IMR-90 (cell line): ENCODE measurements around the gene TAGLN3. TPM values are rescaled to one million over a fixed set of nuclear protein-coding genes. Genes with fewer than 3 reads are reported as not detected.

Source experiments
- ATAC-seq: fragments of 200-7000 bp; cut with Tn5 transposase; 2 replicates; pipeline ENCODE4 v1.9.1; 2020; ENCODE audit warnings: low read depth, mild to moderate bottlenecking, moderate library complexity
- BruUV-seq: library from RNA; stranded (reverse); fragments of 400-500 nt; replicated peaks from 2 replicates; lab custom pipeline; 2021; lab: Mats Ljungman, UMichigan
- CTCF ChIA-PET: fragments of 300-600 bp; formaldehyde crosslinking; extraction: SDS; loops from one replicate; lab custom pipeline; 2021; ENCODE audit warnings: antibody characterized with exemption; lab: Yijun Ruan, JAX
- POLR2A ChIA-PET: fragments of 300-600 bp; sonication (Branson Sonifier 250); formaldehyde crosslinking; loops from one replicate; lab custom pipeline; 2022; ENCODE audit warnings: antibody characterized with exemption; ENCODE audit not compliant: unreplicated experiment; lab: Charles Lee
- DNase-seq: peaks from one replicate; pipeline ENCODE4 v3.0.0; 2013
- H2AFZ ChIP-seq: replicated peaks from 2 replicates; pipeline ENCODE3; 2013; ENCODE audit warnings: low read length, mild to moderate bottlenecking; ENCODE audit not compliant: poor library complexity
- H2AK5ac ChIP-seq: 2 replicates; pipeline ENCODE4 v1.6.1; 2013; ENCODE audit warnings: low read depth, low read length, inconsistent platforms
- H2AK9ac ChIP-seq: replicated peaks from 2 replicates; pipeline ENCODE3; 2013; ENCODE audit warnings: mild to moderate bottlenecking, low read depth, low read length, moderate library complexity; ENCODE audit not compliant: poor library complexity
- H2BK120ac ChIP-seq: 2 replicates; pipeline ENCODE4 v1.6.1; 2013; ENCODE audit warnings: low read depth, low read length, inconsistent platforms
- H2BK15ac ChIP-seq: 3 replicates; pipeline ENCODE4 v1.6.1; 2013; ENCODE audit warnings: low read depth, low read length, inconsistent platforms
- H2BK20ac ChIP-seq: 2 replicates; pipeline ENCODE4 v1.6.1; 2013; ENCODE audit warnings: low read depth, mild to moderate bottlenecking, inconsistent platforms, low read length, moderate library complexity
- H2BK5ac ChIP-seq: 2 replicates; pipeline ENCODE4 v1.6.1; 2013; ENCODE audit warnings: mild to moderate bottlenecking, low read depth, low read length, inconsistent platforms; ENCODE audit not compliant: poor library complexity, severe bottlenecking
- H3K14ac ChIP-seq: replicated peaks from 2 replicates; pipeline ENCODE4 v1.6.1; 2013; ENCODE audit warnings: low read depth, low read length, inconsistent platforms
- H3K18ac ChIP-seq: 2 replicates; pipeline ENCODE4 v1.6.1; 2013; ENCODE audit warnings: low read depth, low read length, control low read depth
- H3K23ac ChIP-seq: 2 replicates; pipeline ENCODE4 v1.6.1; 2013; ENCODE audit warnings: low read depth, low read length, inconsistent platforms
- H3K27ac ChIP-seq: 2 replicates; pipeline ENCODE4 v1.5.1; 2013; ENCODE audit warnings: mild to moderate bottlenecking, control low read depth, low read length; ENCODE audit not compliant: insufficient read depth
- H3K27me3 ChIP-seq: 2 replicates; pipeline ENCODE4 v1.6.1; 2013; ENCODE audit warnings: low read length; ENCODE audit not compliant: control insufficient read depth, insufficient read depth
- H3K36me3 ChIP-seq: 2 replicates; pipeline ENCODE4 v1.6.1; 2013; ENCODE audit warnings: low read length, mixed read lengths; ENCODE audit not compliant: control insufficient read depth, insufficient read depth
- H3K4ac ChIP-seq: 2 replicates; pipeline ENCODE4 v1.6.1; 2013; ENCODE audit warnings: low read depth, low read length, inconsistent platforms
- H3K4me1 ChIP-seq: 2 replicates; pipeline ENCODE4 v1.6.1; 2013; ENCODE audit warnings: low read length, mixed read lengths; ENCODE audit not compliant: control insufficient read depth, insufficient read depth
- H3K4me2 ChIP-seq: 2 replicates; pipeline ENCODE4 v1.6.1; 2013; ENCODE audit warnings: low read depth, mild to moderate bottlenecking, control low read depth, low read length, moderate library complexity
- H3K4me3 ChIP-seq: 2 replicates; pipeline ENCODE4 v1.5.1; 2013; ENCODE audit warnings: low read depth, mild to moderate bottlenecking, control low read depth, low read length, moderate library complexity; ENCODE audit not compliant: insufficient read depth
- H3K56ac ChIP-seq: 2 replicates; pipeline ENCODE4 v1.6.1; 2013; ENCODE audit warnings: low read length, inconsistent platforms; ENCODE audit not compliant: insufficient read depth; ENCODE audit errors: extremely low read depth
- H3K79me1 ChIP-seq, 2 experiments: 2 replicates each; pipeline ENCODE4 v1.6.1; 2013; ENCODE audit warnings: low read length in 2 of 2, inconsistent platforms in 1 of 2, low read depth in 1 of 2
- H3K9ac ChIP-seq: 2 replicates; pipeline ENCODE4 v1.6.1; 2013; ENCODE audit warnings: low read depth, low read length, control low read depth
- H3K9me1 ChIP-seq: 2 replicates; pipeline ENCODE4 v1.6.1; 2013; ENCODE audit warnings: low read length, inconsistent platforms; ENCODE audit not compliant: insufficient read depth
- H3K9me3 ChIP-seq: 2 replicates; pipeline ENCODE4 v1.6.1; 2013; ENCODE audit warnings: low read length; ENCODE audit not compliant: control insufficient read depth, insufficient read depth
- H4K20me1 ChIP-seq: 2 replicates; pipeline ENCODE4 v1.6.1; 2013; ENCODE audit warnings: low read length, inconsistent platforms; ENCODE audit not compliant: insufficient read depth
- H4K5ac ChIP-seq: 2 replicates; pipeline ENCODE4 v1.6.1; 2013; ENCODE audit warnings: mild to moderate bottlenecking, low read depth, low read length, control low read depth
- H4K8ac ChIP-seq, 2 experiments: 2 replicates each; pipeline ENCODE4 v1.6.1; 2013; ENCODE audit warnings: low read depth in 2 of 2, low read length in 2 of 2, control low read depth in 1 of 2, inconsistent platforms in 1 of 2
- H4K91ac ChIP-seq: 2 replicates; pipeline ENCODE4 v1.6.1; 2013; ENCODE audit warnings: low read depth, low read length, inconsistent platforms; ENCODE audit not compliant: insufficient read depth
- BHLHE40 ChIP-seq: fragments of 150-350 bp; IDR thresholded peaks from 2 replicates; pipeline ENCODE4 v1.6.1; 2016; ENCODE audit warnings: mild to moderate bottlenecking, low read depth, low read length
- CEBPB ChIP-seq: IDR thresholded peaks from 2 replicates; pipeline ENCODE4 v1.6.1; 2012; ENCODE audit warnings: low read depth, low read length, improper control_type of control experiment
- CTCF ChIP-seq: conservative IDR thresholded peaks from 2 replicates; pipeline ENCODE4 v1.5.1; 2012; ENCODE audit warnings: mild to moderate bottlenecking, low read depth, low read length, improper control_type of control experiment
- ELK1 ChIP-seq: fragments of 150-350 bp; IDR thresholded peaks from 2 replicates; pipeline ENCODE4 v1.6.1; 2016; ENCODE audit warnings: low read depth, mild to moderate bottlenecking, low read length, moderate library complexity, borderline replicate concordance
- MAFK ChIP-seq: IDR thresholded peaks from 2 replicates; pipeline ENCODE4 v1.6.1; 2012; ENCODE audit warnings: low read depth, low read length, improper control_type of control experiment
- MAZ ChIP-seq: IDR thresholded peaks from 2 replicates; pipeline ENCODE4 v1.6.1; 2012; ENCODE audit warnings: low read depth, mild to moderate bottlenecking, low read length, improper control_type of control experiment, moderate library complexity, borderline replicate concordance
- MXI1 ChIP-seq: IDR thresholded peaks from 2 replicates; pipeline ENCODE4 v1.6.1; 2012; ENCODE audit warnings: low read depth, mild to moderate bottlenecking, low read length, moderate library complexity, borderline replicate concordance
- NFE2L2 ChIP-seq: fragments of 150-350 bp; IDR thresholded peaks from 2 replicates; pipeline ENCODE4 v1.6.1; 2016; ENCODE audit warnings: low read depth, mild to moderate bottlenecking, low read length
- POLR2A ChIP-seq: IDR thresholded peaks from 2 replicates; pipeline ENCODE4 v1.6.1; 2012; ENCODE audit warnings: mild to moderate bottlenecking, low read depth, low read length
- RAD21 ChIP-seq: IDR thresholded peaks from 2 replicates; pipeline ENCODE4 v1.6.1; 2012; ENCODE audit warnings: low read length, improper control_type of control experiment
- RCOR1 ChIP-seq: IDR thresholded peaks from 2 replicates; pipeline ENCODE4 v1.6.1; 2012; ENCODE audit warnings: mild to moderate bottlenecking, low read length, improper control_type of control experiment; ENCODE audit not compliant: insufficient replicate concordance
- RFX5 ChIP-seq: IDR thresholded peaks from 2 replicates; pipeline ENCODE4 v1.8.0; 2012; ENCODE audit warnings: low read depth, mild to moderate bottlenecking, low read length, moderate library complexity
- SMC3 ChIP-seq: fragments of 150-350 bp; IDR thresholded peaks from 2 replicates; pipeline ENCODE4 v1.6.1; 2016; ENCODE audit warnings: low read depth, mild to moderate bottlenecking, antibody characterized with exemption, low read length, moderate library complexity
- USF2 ChIP-seq: fragments of 150-350 bp; IDR thresholded peaks from 2 replicates; pipeline ENCODE4 v1.6.1; 2017; ENCODE audit warnings: mild to moderate bottlenecking, antibody characterized with exemption, low read length, low read depth
- WGBS, 2 experiments: methylation state at CpG; one replicate each; pipeline versions ENCODE4 v1.1.5 to v1.1.7; 2013; ENCODE audit warnings: missing lambda C conversion rate in 2 of 2; ENCODE audit not compliant: insufficient read length in 1 of 2; ENCODE audit errors: extremely low coverage in 2 of 2; 5-methylcytosine and 5-hydroxymethylcytosine counted together
- dilution Hi-C: fragments of 300-500 bp; cut with HindIII; formaldehyde crosslinking; loops from one replicate; pipeline ENCODE4 v1.14.3; 2018; ENCODE audit warnings: low sequenced_read_pairs; ENCODE audit not compliant: unreplicated experiment
- in situ Hi-C: fragments of 300-500 bp; cut with MboI; formaldehyde crosslinking; loops from 3 replicates; pipeline ENCODE4 v1.14.3; 2019; ENCODE audit warnings: low sequenced_read_pairs, inconsistent platforms, mixed read lengths
- intact Hi-C: fragments of 100-400 bp; cut with micrococcal nuclease; formaldehyde crosslinking; loops from 2 replicates; pipeline ENCODE4 v1.10.0; 2022
- polyA plus RNA-seq, 3 experiments: library from polyadenylated mRNA; depleted of rRNA; stranded (reverse); fragments of >200 nt; gene quantifications; 2 replicates each; pipeline ENCODE4 v1.2.3, GENCODE V29; 2012; ENCODE audit warnings: low replicate concordance in 1 of 3
- total RNA-seq: library from RNA; depleted of rRNA; stranded (reverse); fragments of >200 nt; gene quantifications from 2 replicates; pipeline ENCODE4 v1.2.3, GENCODE V29; 2012

The TAGLN3 gene
- total and polyA plus RNA-seq, 2 of the 4 experiments (the other 2 are of a cell fraction), result 3.2 to 7.7 TPM

- Histone ChIP-seq H2AK9ac (no peak overlapping the region), H3K9me1 (peaks cover 2% of the 10 kb centered on the region; the same call in 1 of the 2 replicates), H2BK20ac (peak overlapping the region; percentile 33; the same call in 1 of the 2 replicates), H3K4me2 (no peak overlapping the region), H2BK120ac (no peak overlapping the region), H3K27ac (no peak overlapping the region), H4K5ac (no peak overlapping the region), H3K14ac (peak overlapping the region; percentile 50; the same call in 1 of the 2 replicates), H4K91ac (no peak overlapping the region), H2AFZ (no peak overlapping the region), H3K27me3 (no peaks in the 10 kb centered on the region), H3K9me3 (no peaks in the 10 kb centered on the region), H3K56ac (no peak overlapping the region), H3K4me1 (peaks cover 1% of the 10 kb centered on the region; the same call in 1 of the 2 replicates), H3K18ac (no peak overlapping the region; the same call in 1 of the 2 replicates), H3K23ac (no peak overlapping the region), H4K8ac (no peak overlapping the region; a peak in 1 of 4 replicates), H3K36me3 (no peaks in the 10 kb centered on the region), H2BK5ac (no peak overlapping the region), H3K4me3 (no peak overlapping the region), H3K4ac (no peak overlapping the region), H2AK5ac (no peak overlapping the region), H2BK15ac (peak overlapping the region; percentile 68; the same call in 1 of the 3 replicates), H4K20me1 (no peaks in the 10 kb centered on the region), H3K79me1 (no peaks in the 10 kb centered on the region), H3K9ac (no peak overlapping the region)
- ATAC-seq (no peak), DNase-seq (no peak)
- POLR2A ChIA-PET, result no interaction called here
- in situ Hi-C loops, result loop anchor here (25.0 kb wide), 1 partner anchor 374 kb away; the partner anchor contains the start of gene ZBED2
- CTCF ChIA-PET, result interaction anchor here (0.6 kb wide), 1 partner anchor 29 kb away, joined by 3 read pairs; no protein-coding TSS in a partner anchor
- intact Hi-C loops, result loop anchor here (10.0 kb wide), 1 partner anchor 387 kb away; no protein-coding TSS in a partner anchor
- dilution Hi-C loops, result loop anchor here (25.0 kb wide), 1 partner anchor 249 kb away; no protein-coding TSS in a partner anchor
- BruUV-seq, result no TSS peak
- 65% methylated on average over 2 of the region's 3 CpGs; no CpG with 5 or more reads in 1 of the 2 experiments for WGBS, 2 experiments
- TF ChIP-seq POLR2A, result no peak
- TF ChIP-seq BHLHE40, result no peak
- no peak for TF ChIP-seq RFX5
- TF ChIP-seq MXI1, result no peak
- TF ChIP-seq MAZ, result no peak
- TF ChIP-seq CTCF, result no peak
- TF ChIP-seq ELK1, result no peak
- TF ChIP-seq NFE2L2, result no peak
- TF ChIP-seq MAFK, result no peak
- no peak for TF ChIP-seq CEBPB
- no peak for TF ChIP-seq SMC3
- no peak for TF ChIP-seq RCOR1
- TF ChIP-seq USF2, result no peak
- no peak for TF ChIP-seq RAD21
Observed at GRCh38 chr3:111961461-111962164, 37.1 kb upstream of the TAGLN3 start.
